Measurements from ENCODE around the gene CDK5RAP2.

Gene CDK5RAP2

GRCh38 chr9:120593250-120593954, 13.4 kb upstream of the CDK5RAP2 start:
- H3K79me2 ChIP-seq (ENCODE audit: insufficient read depth, low read length): no peaks in the 10 kb centered on the region

GRCh38 chr9:120592210-120592609, 12.2 kb upstream of the CDK5RAP2 start:
- Histone ChIP-seq H3K9me2 (replicated peaks; ENCODE audit: low read depth, low read length) (no peaks in the 10 kb centered on the region), H2AFZ (ENCODE audit: low read length) (no peak overlapping the region), H3K9me3 (ENCODE audit: insufficient read depth, low read depth, low read length) (no peaks in the 10 kb centered on the region), H3K27me3 (ENCODE audit: insufficient read depth, low read length, poor library complexity, severe bottlenecking) (no peaks in the 10 kb centered on the region), H3K4me1 (ENCODE audit: insufficient read depth, low read length, poor library complexity, severe bottlenecking) (no peaks in the 10 kb centered on the region), H3K4me2 (ENCODE audit: low read depth, low read length, poor library complexity, severe bottlenecking) (no peak overlapping the region), H3K4me3 (ENCODE audit: low read length, poor library complexity, severe bottlenecking) (no peak overlapping the region), H3K79me2 (ENCODE audit: insufficient read depth, low read length) (no peaks in the 10 kb centered on the region), H3K36me3 (ENCODE audit: insufficient read depth, low read length) (no peaks in the 10 kb centered on the region), H4K20me1 (ENCODE audit: insufficient read depth, low read length, poor library complexity, severe bottlenecking) (no peaks in the 10 kb centered on the region), H3F3A (ENCODE audit: low read depth) (no peaks in the 10 kb centered on the region), H3K9ac (ENCODE audit: low read depth, low read length, poor library complexity, severe bottlenecking) (no peak overlapping the region)
- TF ChIP-seq EZH2phosphoT487 (IDR thresholded peaks at IDR 0.05; ENCODE audit: borderline replicate concordance): no peak
- no peak for TF ChIP-seq CTCF (conservative IDR thresholded peaks at IDR 0.05; ENCODE audit: low read length)

More at GRCh38 chr9:120593250-120593954, 13.4 kb upstream of the CDK5RAP2 start:
- H3K4me2 ChIP-seq (ENCODE audit: low read depth, low read length, poor library complexity, severe bottlenecking): no peak overlapping the region
- TF ChIP-seq CTCF (conservative IDR thresholded peaks at IDR 0.05; ENCODE audit: low read length) (no peak), EZH2phosphoT487 (IDR thresholded peaks at IDR 0.05; ENCODE audit: borderline replicate concordance) (no peak)
- H3K4me3 ChIP-seq (ENCODE audit: low read length, poor library complexity, severe bottlenecking): no peak overlapping the region
- H3K36me3 ChIP-seq (ENCODE audit: insufficient read depth, low read length): no peaks in the 10 kb centered on the region
- peaks cover under 1% of the 10 kb centered on the region for H3K4me1 ChIP-seq (ENCODE audit: insufficient read depth, low read length, poor library complexity, severe bottlenecking)
- H3K9me3 ChIP-seq (ENCODE audit: insufficient read depth, low read depth, low read length): no peaks in the 10 kb centered on the region
- H3K27me3 ChIP-seq (ENCODE audit: insufficient read depth, low read length, poor library complexity, severe bottlenecking): no peaks in the 10 kb centered on the region
- H3K9ac ChIP-seq (ENCODE audit: low read depth, low read length, poor library complexity, severe bottlenecking): no peak overlapping the region
- no peaks in the 10 kb centered on the region for H3K9me2 ChIP-seq (replicated peaks; ENCODE audit: low read depth, low read length)
- no peaks in the 10 kb centered on the region for H3F3A ChIP-seq (ENCODE audit: low read depth)
- H4K20me1 ChIP-seq (ENCODE audit: insufficient read depth, low read length, poor library complexity, severe bottlenecking): no peaks in the 10 kb centered on the region
- H2AFZ ChIP-seq (ENCODE audit: low read length): no peak overlapping the region

GRCh38 chr9:120587328-120587727, 7.4 kb upstream of the CDK5RAP2 start:
- Histone ChIP-seq H3K4me1 (ENCODE audit: insufficient read depth, low read length, poor library complexity, severe bottlenecking) (peaks cover 18% of the 10 kb centered on the region), H3K4me2 (ENCODE audit: low read depth, low read length, poor library complexity, severe bottlenecking) (no peak overlapping the region), H3K79me2 (ENCODE audit: insufficient read depth, low read length) (no peaks in the 10 kb centered on the region), H3K9me2 (replicated peaks; ENCODE audit: low read depth, low read length) (no peaks in the 10 kb centered on the region), H4K20me1 (ENCODE audit: insufficient read depth, low read length, poor library complexity, severe bottlenecking) (no peaks in the 10 kb centered on the region), H3K9ac (ENCODE audit: low read depth, low read length, poor library complexity, severe bottlenecking) (no peak overlapping the region), H3K27me3 (ENCODE audit: insufficient read depth, low read length, poor library complexity, severe bottlenecking) (no peaks in the 10 kb centered on the region), H3K4me3 (ENCODE audit: low read length, poor library complexity, severe bottlenecking) (no peak overlapping the region), H3K36me3 (ENCODE audit: insufficient read depth, low read length) (no peaks in the 10 kb centered on the region), H2AFZ (ENCODE audit: low read length) (0 out of 2 replicates have a peak overlapping the region, but pooled peaks have one; percentile 55), H3F3A (ENCODE audit: low read depth) (no peaks in the 10 kb centered on the region), H3K9me3 (ENCODE audit: insufficient read depth, low read depth, low read length) (no peaks in the 10 kb centered on the region)
- TF ChIP-seq CTCF (conservative IDR thresholded peaks at IDR 0.05; ENCODE audit: low read length): no peak
- TF ChIP-seq EZH2phosphoT487 (IDR thresholded peaks at IDR 0.05; ENCODE audit: borderline replicate concordance): no peak
